Heart right ventricle (tissue), 12 donors: ENCODE measurements around the gene CRYZL1. TPM values are rescaled to one million over a fixed set of nuclear protein-coding genes. Genes with fewer than 3 reads are reported as not detected.

Experiments used
- polyA plus RNA-seq, 2 donors: library from polyadenylated mRNA; stranded (reverse); fragments of 200-250 nt; gene quantifications; one replicate each; pipeline ENCODE4 v1.2.3, GENCODE V29; 2013
- total RNA-seq, 10 donors: library from RNA; stranded (reverse); fragmentation: NEBNext Ultra II Directional in 3 of 10; extraction: Animal tissue kit (Norgen Biotek cat#: 25700) in 3 of 10; gene quantifications; one replicate each; pipeline versions ENCODE4 v1.2.1 to v1.2.4, GENCODE V29; 2021 to 2023
- donor health status: ischemic (EF 13 %, LVEDD 7.1; RV severe dilation, severe dysfunction).
- donor health status: healthy with polysubstance abuse.
- donor health status: DM: no; HTN: yes; CAD: no.
- donor health status: DM: no; HTN: no; CAD: no.
- donor health status: ischemic (EF 25% LVEDD 6.9; RV normal size, moderate dysfunction).
- donor health status: ischemic (EF 25% LVEDD 5.7; RV mildly dilated, moderate dysfunction).
- donor health status: healthy.
- donor health status: nonischemic (EF 11% LVEDD 7.7; RV severe dilation, severe dysfunction).
- donor health status: DM: yes; HTN: yes; CAD: no.
- donor health status: PGD.
- donor health status: ischemic (EF 29% LVEDD 5.4; RV normal size, mild dysfunction).
- donor health status: nonischemic (EF 23%, LVEDD 6.1; RV moderate dilation, normal function).

CRYZL1 gene
- total and polyA plus RNA-seq, 12 donors: 15.3 to 31.8 (median 26.0) TPM

Other genes with a start within 250 kb of the CRYZL1 start
- gene IFNGR2, start 238.3 kb downstream of the CRYZL1 start, total RNA-seq: 10 to 100 TPM; 29.2 to 71.3 (median 36.3) TPM
- 10 to 100 TPM; 27.4 to 34.3 TPM for gene IFNGR2, start 238.3 kb downstream of the CRYZL1 start, polyA plus RNA-seq
- 10 to 100 TPM; 26.7 to 40.7 (median 29.6) TPM for gene TMEM50B, start 161.8 kb downstream of the CRYZL1 start, total RNA-seq
- 10 to 100 TPM; 43.3 to 71.4 TPM for gene TMEM50B, start 161.8 kb downstream of the CRYZL1 start, polyA plus RNA-seq
- 10 to 100 TPM in 1 of 10 donors, 1 to 10 TPM in 9; 4.5 to 10.1 (median 6.9) TPM for gene DNAJC28, start 150.0 kb downstream of the CRYZL1 start, total RNA-seq
- 1 to 10 TPM; 2.2 to 4.2 TPM for gene DNAJC28, start 150.0 kb downstream of the CRYZL1 start, polyA plus RNA-seq
- gene GART, start 99.6 kb downstream of the CRYZL1 start, total RNA-seq: 10 to 100 TPM; 30.7 to 52.6 (median 46.3) TPM
- 10 to 100 TPM; 11.3 to 26.0 TPM for gene GART, start 99.6 kb downstream of the CRYZL1 start, polyA plus RNA-seq
- 100 to 1,000 TPM; 137 to 176 (median 156) TPM for gene SON, start 98.7 kb downstream of the CRYZL1 start, total RNA-seq
- gene SON, start 98.7 kb downstream of the CRYZL1 start, polyA plus RNA-seq: 100 to 1,000 TPM in 1 of 2 donors, 10 to 100 TPM in 1; 53.6 to 235 TPM
- 1 to 10 TPM; 3.3 to 6.9 (median 5.5) TPM for gene DONSON, start 53.1 kb downstream of the CRYZL1 start, total RNA-seq
- gene DONSON, start 53.1 kb downstream of the CRYZL1 start, polyA plus RNA-seq: 10 to 100 TPM; 13.2 to 17.9 TPM
- 10 to 100 TPM; 25.0 to 47.3 (median 33.2) TPM for gene ITSN1, start 760 bp upstream of the CRYZL1 start, total RNA-seq
- gene ITSN1, start 760 bp upstream of the CRYZL1 start, polyA plus RNA-seq: 10 to 100 TPM; 14.6 to 20.0 TPM